Mesendoderm (in vitro differentiated cells): Measurements from ENCODE around the gene METTL15.

Source experiments
- DNase-seq: peaks from one replicate; pipeline ENCODE4 v3.0.0; 2013
- H2AK5ac ChIP-seq: 2 replicates; pipeline ENCODE4 v1.6.1; 2013; ENCODE audit warnings: low read length, inconsistent platforms
- H2BK120ac ChIP-seq: 2 replicates; pipeline ENCODE4 v1.6.1; 2013; ENCODE audit warnings: low read depth, mild to moderate bottlenecking, low read length, moderate library complexity, mixed read lengths
- H2BK15ac ChIP-seq: replicated peaks from 2 replicates; pipeline ENCODE4 v1.6.1; 2013; ENCODE audit warnings: low read depth, mild to moderate bottlenecking, moderate library complexity
- H2BK5ac ChIP-seq: 2 replicates; pipeline ENCODE4 v1.6.1; 2013; ENCODE audit warnings: low read length, inconsistent platforms
- H3K18ac ChIP-seq: 2 replicates; pipeline ENCODE4 v1.6.1; 2013; ENCODE audit warnings: mild to moderate bottlenecking, low read length, mixed read lengths
- H3K23ac ChIP-seq: one replicate; pipeline ENCODE4 v1.6.1; 2013; ENCODE audit warnings: low read length
- H3K27ac ChIP-seq: 2 replicates; pipeline ENCODE4 v1.5.1; 2013; ENCODE audit warnings: low read depth, mild to moderate bottlenecking, inconsistent platforms, low read length, moderate library complexity
- H3K27me3 ChIP-seq: 2 replicates; pipeline ENCODE4 v1.6.1; 2013; ENCODE audit warnings: low read length, control low read depth, mild to moderate bottlenecking, inconsistent platforms; ENCODE audit not compliant: insufficient read depth, poor library complexity
- H3K36me3 ChIP-seq: 2 replicates; pipeline ENCODE4 v1.6.1; 2013; ENCODE audit warnings: low read length, inconsistent platforms; ENCODE audit not compliant: control insufficient read depth, insufficient read depth
- H3K4ac ChIP-seq: one replicate; pipeline ENCODE4 v1.6.1; 2013; ENCODE audit warnings: low read depth, mild to moderate bottlenecking, low read length, moderate library complexity
- H3K4me1 ChIP-seq: 2 replicates; pipeline ENCODE4 v1.6.1; 2013; ENCODE audit warnings: low read depth, low read length, inconsistent platforms; ENCODE audit not compliant: control insufficient read depth
- H3K4me2 ChIP-seq: 2 replicates; pipeline ENCODE4 v1.6.1; 2013; ENCODE audit warnings: low read length
- H3K4me3 ChIP-seq: 2 replicates; pipeline ENCODE4 v1.5.1; 2013; ENCODE audit warnings: mild to moderate bottlenecking, low read length
- H3K56ac ChIP-seq: one replicate; pipeline ENCODE4 v1.6.1; 2013; ENCODE audit warnings: low read length
- H3K79me1 ChIP-seq: 2 replicates; pipeline ENCODE4 v1.6.1; 2013; ENCODE audit warnings: low read length, inconsistent platforms
- H3K79me2 ChIP-seq: 2 replicates; pipeline ENCODE4 v1.6.1; 2013; ENCODE audit warnings: mild to moderate bottlenecking, low read length; ENCODE audit not compliant: control insufficient read depth, insufficient read depth
- H3K9ac ChIP-seq: 2 replicates; pipeline ENCODE4 v1.6.1; 2013; ENCODE audit warnings: low read length, inconsistent platforms
- H4K5ac ChIP-seq: one replicate; pipeline ENCODE4 v1.6.1; 2013; ENCODE audit warnings: low read length
- H4K8ac ChIP-seq: one replicate; pipeline ENCODE4 v1.6.1; 2013; ENCODE audit warnings: low read depth, mild to moderate bottlenecking, control low read depth, low read length, moderate library complexity
- WGBS: extraction: QIAGEN DNeasy Blood & Tissue Kit; methylation state at CpG from one replicate; pipeline ENCODE4 v1.1.7; 2013; ENCODE audit warnings: low lambda C conversion rate, missing lambda C conversion rate; ENCODE audit not compliant: insufficient coverage; ENCODE audit errors: extremely low coverage; 5-methylcytosine and 5-hydroxymethylcytosine counted together

METTL15 gene

GRCh38 chr11:28296426-28296825 is 188.2 kb downstream of the METTL15 start:
- H3K36me3 ChIP-seq, result no peaks in the 10 kb centered on the region
- H2BK120ac ChIP-seq, result no peak overlapping the region
- no peak overlapping the region for H3K4ac ChIP-seq
- H3K4me3 ChIP-seq, result no peak overlapping the region
- WGBS, result no CpG with 5 or more reads among the region's 2 CpGs
- no peak for DNase-seq
- H3K27me3 ChIP-seq, result no peaks in the 10 kb centered on the region
- H3K27ac ChIP-seq, result no peak overlapping the region
- no peak overlapping the region for H2BK5ac ChIP-seq
- no peak overlapping the region for H3K56ac ChIP-seq
- H3K4me1 ChIP-seq, result no peaks in the 10 kb centered on the region
- no peak overlapping the region for H2AK5ac ChIP-seq
- no peak overlapping the region for H3K4me2 ChIP-seq
- no peak overlapping the region for H4K5ac ChIP-seq
- no peak overlapping the region for H4K8ac ChIP-seq
- H3K79me2 ChIP-seq, result no peaks in the 10 kb centered on the region
- H3K79me1 ChIP-seq, result no peaks in the 10 kb centered on the region
- no peak overlapping the region for H2BK15ac ChIP-seq
- H3K23ac ChIP-seq, result no peak overlapping the region
- no peak overlapping the region for H3K9ac ChIP-seq
- H3K18ac ChIP-seq, result no peak overlapping the region

GRCh38 chr11:28298209-28298608 is 190.0 kb downstream of the METTL15 start:
- H3K79me1 ChIP-seq, result no peaks in the 10 kb centered on the region
- H3K27me3 ChIP-seq, result no peaks in the 10 kb centered on the region
- H2BK120ac ChIP-seq, result no peak overlapping the region
- no peak overlapping the region for H3K4me2 ChIP-seq
- H3K18ac ChIP-seq, result no peak overlapping the region
- WGBS, result no CpG with 5 or more reads among the region's 3 CpGs
- no peaks in the 10 kb centered on the region for H3K79me2 ChIP-seq
- no peak overlapping the region for H4K5ac ChIP-seq
- no peak overlapping the region for H4K8ac ChIP-seq
- H3K4me3 ChIP-seq, result no peak overlapping the region
- DNase-seq, result no peak
- no peak overlapping the region for H3K9ac ChIP-seq
- no peak overlapping the region for H2BK5ac ChIP-seq
- H3K4me1 ChIP-seq, result no peaks in the 10 kb centered on the region
- no peak overlapping the region for H2BK15ac ChIP-seq
- H3K36me3 ChIP-seq, result no peaks in the 10 kb centered on the region
- no peak overlapping the region for H3K4ac ChIP-seq
- no peak overlapping the region for H3K56ac ChIP-seq
- no peak overlapping the region for H3K27ac ChIP-seq
- no peak overlapping the region for H2AK5ac ChIP-seq
- no peak overlapping the region for H3K23ac ChIP-seq

- H2BK120ac ChIP-seq, result no peak overlapping the region
- no peaks in the 10 kb centered on the region for H3K4me1 ChIP-seq
- WGBS, result no CpG with 5 or more reads among the region's 2 CpGs
- no peak overlapping the region for H2BK15ac ChIP-seq
- H3K36me3 ChIP-seq, result no peaks in the 10 kb centered on the region
- no peak overlapping the region for H2AK5ac ChIP-seq
- H3K4me2 ChIP-seq, result no peak overlapping the region
- H3K27me3 ChIP-seq, result no peaks in the 10 kb centered on the region
- H3K9ac ChIP-seq, result no peak overlapping the region
- H3K23ac ChIP-seq, result no peak overlapping the region
- no peaks in the 10 kb centered on the region for H3K79me1 ChIP-seq
- no peak overlapping the region for H3K4ac ChIP-seq
- no peak overlapping the region for H3K56ac ChIP-seq
- H4K5ac ChIP-seq, result no peak overlapping the region
- H4K8ac ChIP-seq, result no peak overlapping the region
- H2BK5ac ChIP-seq, result no peak overlapping the region
- no peak overlapping the region for H3K18ac ChIP-seq
- DNase-seq, result no peak
- H3K27ac ChIP-seq, result no peak overlapping the region
- H3K4me3 ChIP-seq, result no peak overlapping the region
- no peaks in the 10 kb centered on the region for H3K79me2 ChIP-seq
Observed at GRCh38 chr11:28303477-28304191, 195.4 kb downstream of the METTL15 start.

GRCh38 chr11:28315440-28315839 is 207.3 kb downstream of the METTL15 start:
- Histone ChIP-seq H4K8ac (no peak overlapping the region), H3K79me1 (no peaks in the 10 kb centered on the region), H2BK120ac (no peak overlapping the region), H3K56ac (no peak overlapping the region), H3K4me3 (no peak overlapping the region), H3K27ac (no peak overlapping the region), H3K36me3 (no peaks in the 10 kb centered on the region), H3K79me2 (no peaks in the 10 kb centered on the region), H4K5ac (no peak overlapping the region), H3K18ac (no peak overlapping the region), H2BK5ac (no peak overlapping the region), H3K27me3 (no peaks in the 10 kb centered on the region), H2AK5ac (no peak overlapping the region), H3K4me1 (no peaks in the 10 kb centered on the region), H3K9ac (no peak overlapping the region), H3K23ac (no peak overlapping the region), H3K4ac (no peak overlapping the region), H2BK15ac (no peak overlapping the region), H3K4me2 (no peak overlapping the region)
- no peak for DNase-seq
- WGBS, result no CpG with 5 or more reads among the region's 1 CpG

- H3K27ac ChIP-seq, result no peak overlapping the region
- no CpG with 5 or more reads among the region's 3 CpGs for WGBS
Observed at GRCh38 chr11:28318871-28319270, 210.7 kb downstream of the METTL15 start.

GRCh38 chr11:28323621-28324020 is 215.4 kb downstream of the METTL15 start:
- no peak overlapping the region for H4K8ac ChIP-seq
- H2BK15ac ChIP-seq, result no peak overlapping the region
- no peak overlapping the region for H3K27ac ChIP-seq
- no peak overlapping the region for H2BK120ac ChIP-seq
- no peak overlapping the region for H3K56ac ChIP-seq
- H3K36me3 ChIP-seq, result no peaks in the 10 kb centered on the region
- H2AK5ac ChIP-seq, result no peak overlapping the region
- no peak overlapping the region for H2BK5ac ChIP-seq
- no peak overlapping the region for H3K4me2 ChIP-seq
- H3K4me1 ChIP-seq, result no peaks in the 10 kb centered on the region
- no peak for DNase-seq
- no peaks in the 10 kb centered on the region for H3K79me2 ChIP-seq
- H3K9ac ChIP-seq, result no peak overlapping the region
- H3K4me3 ChIP-seq, result no peak overlapping the region
- H3K18ac ChIP-seq, result no peak overlapping the region
- no peak overlapping the region for H3K4ac ChIP-seq
- no peak overlapping the region for H3K23ac ChIP-seq
- no peaks in the 10 kb centered on the region for H3K79me1 ChIP-seq
- no peaks in the 10 kb centered on the region for H3K27me3 ChIP-seq
- H4K5ac ChIP-seq, result no peak overlapping the region

More at GRCh38 chr11:28318871-28319270, 210.7 kb downstream of the METTL15 start:
- Histone ChIP-seq H3K4me2 (no peak overlapping the region), H3K18ac (no peak overlapping the region), H2BK15ac (no peak overlapping the region), H3K4me1 (no peaks in the 10 kb centered on the region), H2BK120ac (no peak overlapping the region), H4K5ac (no peak overlapping the region), H3K79me2 (no peaks in the 10 kb centered on the region), H3K79me1 (no peaks in the 10 kb centered on the region), H4K8ac (no peak overlapping the region), H3K36me3 (no peaks in the 10 kb centered on the region), H3K56ac (no peak overlapping the region), H3K23ac (no peak overlapping the region), H2BK5ac (no peak overlapping the region), H3K9ac (no peak overlapping the region), H3K27me3 (no peaks in the 10 kb centered on the region), H2AK5ac (no peak overlapping the region), H3K4me3 (no peak overlapping the region), H3K4ac (no peak overlapping the region)
- DNase-seq, result no peak
